Stromal cell of bone marrow (primary cell): Measurements from ENCODE around the gene ATP5F1D.
A peak's percentile ranks its signal among the peaks of the same experiment; 100 is the strongest.
"Not testable (repeated sequence)": the region's sequence is repeated elsewhere in the genome, so short reads cannot be mapped to it uniquely, and the experiment has no call there.

ENCODE experiments used
- DNase-seq: peaks from one replicate; pipeline ENCODE4 v3.0.0-alpha.2; 2012; ENCODE audit warnings: low read depth

ATP5F1D gene

GRCh38 chr19:1233115-1233667 is 8.4 kb upstream of the ATP5F1D start:
- DNase-seq = no peak

GRCh38 chr19:1234051-1234954 is 7.2 kb upstream of the ATP5F1D start:
- DNase-seq = no peak

GRCh38 chr19:1234955-1235380 is 6.6 kb upstream of the ATP5F1D start:
- DNase-seq = no peak

- no peak for DNase-seq
Measured at GRCh38 chr19:1235625-1236538, 5.7 kb upstream of the ATP5F1D start.

- DNase-seq = no peak
Measured at GRCh38 chr19:1236576-1236975, 5.0 kb upstream of the ATP5F1D start.

- no peak for DNase-seq
Measured at GRCh38 chr19:1237027-1237659, 4.4 kb upstream of the ATP5F1D start.

- DNase-seq = no peak
Measured at GRCh38 chr19:1237754-1238368, 3.7 kb upstream of the ATP5F1D start, which contains the start of gene CBARP. TSS of gene CBARP (minus strand) at chr19:1238005. CDS start at chr19:1236100, 1,905 bp downstream.

- DNase-seq = no peak
Measured at GRCh38 chr19:1238369-1239303, 2.9 kb upstream of the ATP5F1D start.

- DNase-seq = no peak
Measured at GRCh38 chr19:1239420-1239795, 2.1 kb upstream of the ATP5F1D start.

- DNase-seq = peak; percentile 78
Measured at GRCh38 chr19:1239796-1240737, 1.5 kb upstream of the ATP5F1D start.

GRCh38 chr19:1240925-1241324 is 626 bp upstream of the ATP5F1D start:
- no peak for DNase-seq

GRCh38 chr19:1243768-1244692 is 2.5 kb downstream of the ATP5F1D start:
- no peak for DNase-seq

GRCh38 chr19:1244693-1245451 is 3.3 kb downstream of the ATP5F1D start:
- no peak for DNase-seq

- no peak for DNase-seq
Measured at GRCh38 chr19:1245494-1246264, 4.1 kb downstream of the ATP5F1D start.

GRCh38 chr19:1246265-1247087 is 4.9 kb downstream of the ATP5F1D start:
- not testable (repeated sequence) for DNase-seq

GRCh38 chr19:1247748-1248138 is 6.2 kb downstream of the ATP5F1D start:
- DNase-seq = no peak
